GM23338 (cell line): ENCODE data around the gene NHLH1.

Experiments used
- CREB1 ChIP-seq: fragments of 250-450 bp; sonication (Bioruptor Pico); IDR thresholded peaks from 2 replicates; pipeline ENCODE4 v1.5.0; 2020; ENCODE audit warnings: low read depth, mild to moderate bottlenecking, moderate library complexity
- EZH2 ChIP-seq: fragments of 200-600 bp; sonication (generic); IDR thresholded peaks from one replicate; pipeline ENCODE4 v1.8.0; 2017; ENCODE audit warnings: antibody characterized with exemption, mild to moderate bottlenecking, low read depth; ENCODE audit not compliant: unreplicated experiment
- EZH2phosphoT487 ChIP-seq: fragments of 200-600 bp; sonication (generic); IDR thresholded peaks from one replicate; pipeline ENCODE4 v1.8.1; 2018; ENCODE audit warnings: antibody characterized with exemption; ENCODE audit not compliant: unreplicated experiment
- JUNB ChIP-seq: IDR thresholded peaks from one replicate; pipeline ENCODE4 v1.6.1; 2016; ENCODE audit warnings: antibody characterized with exemption; ENCODE audit not compliant: unreplicated experiment
- NANOG ChIP-seq: IDR thresholded peaks from 2 replicates; pipeline ENCODE4 v1.6.1; 2016; ENCODE audit warnings: antibody characterized with exemption, borderline replicate concordance
- POLR2AphosphoS5 ChIP-seq: IDR thresholded peaks from 2 replicates; pipeline ENCODE4 v1.6.1; 2016; ENCODE audit warnings: antibody characterized with exemption, low read depth
- STAT1 ChIP-seq: IDR thresholded peaks from one replicate; pipeline ENCODE4 v1.6.1; 2016; ENCODE audit warnings: antibody characterized with exemption; ENCODE audit not compliant: unreplicated experiment
- ZNF114 ChIP-seq: fragments of 250-450 bp; sonication (Bioruptor Pico); IDR thresholded peaks from 2 replicates; pipeline ENCODE4 v1.5.0; 2020; ENCODE audit warnings: mild to moderate bottlenecking, moderate library complexity
- ZNF331 ChIP-seq: fragments of 250-450 bp; sonication (Bioruptor Pico); IDR thresholded peaks from 2 replicates; pipeline ENCODE4 v1.5.0; 2020; ENCODE audit warnings: low read depth, mild to moderate bottlenecking, moderate library complexity
- TF ChIP-seq, protein P1 (sequence below), 2 experiments: fragments of 200-600 bp in 1 of 2; sonication (generic) in 1 of 2; conservative IDR thresholded peaks; 2 replicates each; pipeline versions ENCODE4 v1.5.1 to v1.6.1; 2016 to 2017; ENCODE audit warnings: antibody characterized with exemption in 2 of 2, low read depth in 2 of 2, mild to moderate bottlenecking in 2 of 2, moderate library complexity in 1 of 2
- TF ChIP-seq, protein P2 (sequence below): IDR thresholded peaks from one replicate; pipeline ENCODE4 v1.6.1; 2018; ENCODE audit warnings: antibody characterized with exemption; ENCODE audit not compliant: unreplicated experiment
- TF ChIP-seq, protein P3 (sequence below): IDR thresholded peaks from 2 replicates; pipeline ENCODE4 v1.6.1; 2016; ENCODE audit warnings: antibody characterized with exemption
- TF ChIP-seq, protein P4 (sequence below): fragments of 250-450 bp; sonication (Bioruptor Pico); IDR thresholded peaks from 2 replicates; pipeline ENCODE4 v1.5.0; 2020; ENCODE audit warnings: mild to moderate bottlenecking, moderate library complexity

DNA sequence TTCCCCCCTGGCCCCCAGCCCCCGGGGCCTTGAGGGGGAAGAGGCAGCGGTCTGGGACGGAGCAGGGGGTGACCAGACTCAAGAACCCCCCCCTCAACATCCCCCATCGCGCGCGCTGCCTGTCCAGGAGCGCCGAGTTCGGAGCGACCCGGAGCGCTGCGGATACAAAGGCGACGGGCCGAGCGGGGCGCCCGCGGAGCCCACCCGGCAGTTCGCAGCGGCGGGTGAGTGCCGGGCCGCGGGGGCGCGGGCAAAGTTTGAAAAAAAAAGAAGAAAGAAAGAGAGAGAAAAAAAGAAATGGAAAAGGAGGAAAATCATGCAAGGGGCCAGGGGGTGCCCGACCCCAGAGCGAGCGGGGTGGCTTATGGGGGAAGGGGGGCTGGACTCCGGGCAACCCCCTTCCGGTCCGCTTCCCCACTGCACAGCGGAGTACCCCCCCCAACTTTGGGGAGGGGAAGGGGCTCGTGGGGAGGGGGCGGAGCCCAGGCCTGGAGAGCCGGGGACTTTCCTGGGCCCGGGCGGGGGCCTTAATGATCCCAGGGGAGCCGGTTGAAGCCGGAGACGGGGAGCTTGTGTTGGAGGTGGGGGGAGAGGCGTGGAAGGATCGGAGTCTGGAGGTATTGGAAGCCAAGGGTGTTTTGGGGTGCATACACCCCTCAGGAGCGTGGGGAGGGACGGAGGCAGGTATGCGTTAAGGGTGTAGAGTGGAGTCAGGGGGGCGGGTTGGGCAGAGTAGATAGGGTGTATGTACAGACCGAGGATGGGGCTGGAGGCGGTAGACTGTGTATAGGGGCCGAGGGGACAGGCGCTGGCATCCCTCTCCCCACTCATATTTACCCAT lies 34.0 kb downstream of the NHLH1 start:
- no peak for TF ChIP-seq EZH2phosphoT487
- TF ChIP-seq, protein P1, sequence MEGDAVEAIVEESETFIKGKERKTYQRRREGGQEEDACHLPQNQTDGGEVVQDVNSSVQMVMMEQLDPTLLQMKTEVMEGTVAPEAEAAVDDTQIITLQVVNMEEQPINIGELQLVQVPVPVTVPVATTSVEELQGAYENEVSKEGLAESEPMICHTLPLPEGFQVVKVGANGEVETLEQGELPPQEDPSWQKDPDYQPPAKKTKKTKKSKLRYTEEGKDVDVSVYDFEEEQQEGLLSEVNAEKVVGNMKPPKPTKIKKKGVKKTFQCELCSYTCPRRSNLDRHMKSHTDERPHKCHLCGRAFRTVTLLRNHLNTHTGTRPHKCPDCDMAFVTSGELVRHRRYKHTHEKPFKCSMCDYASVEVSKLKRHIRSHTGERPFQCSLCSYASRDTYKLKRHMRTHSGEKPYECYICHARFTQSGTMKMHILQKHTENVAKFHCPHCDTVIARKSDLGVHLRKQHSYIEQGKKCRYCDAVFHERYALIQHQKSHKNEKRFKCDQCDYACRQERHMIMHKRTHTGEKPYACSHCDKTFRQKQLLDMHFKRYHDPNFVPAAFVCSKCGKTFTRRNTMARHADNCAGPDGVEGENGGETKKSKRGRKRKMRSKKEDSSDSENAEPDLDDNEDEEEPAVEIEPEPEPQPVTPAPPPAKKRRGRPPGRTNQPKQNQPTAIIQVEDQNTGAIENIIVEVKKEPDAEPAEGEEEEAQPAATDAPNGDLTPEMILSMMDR (conservative IDR thresholded peaks at IDR 0.05; ENCODE audit: low read depth in 2 of 2), result no peak
- no peak for TF ChIP-seq EZH2
- TF ChIP-seq CREB1, result no peak
- TF ChIP-seq, protein P2, sequence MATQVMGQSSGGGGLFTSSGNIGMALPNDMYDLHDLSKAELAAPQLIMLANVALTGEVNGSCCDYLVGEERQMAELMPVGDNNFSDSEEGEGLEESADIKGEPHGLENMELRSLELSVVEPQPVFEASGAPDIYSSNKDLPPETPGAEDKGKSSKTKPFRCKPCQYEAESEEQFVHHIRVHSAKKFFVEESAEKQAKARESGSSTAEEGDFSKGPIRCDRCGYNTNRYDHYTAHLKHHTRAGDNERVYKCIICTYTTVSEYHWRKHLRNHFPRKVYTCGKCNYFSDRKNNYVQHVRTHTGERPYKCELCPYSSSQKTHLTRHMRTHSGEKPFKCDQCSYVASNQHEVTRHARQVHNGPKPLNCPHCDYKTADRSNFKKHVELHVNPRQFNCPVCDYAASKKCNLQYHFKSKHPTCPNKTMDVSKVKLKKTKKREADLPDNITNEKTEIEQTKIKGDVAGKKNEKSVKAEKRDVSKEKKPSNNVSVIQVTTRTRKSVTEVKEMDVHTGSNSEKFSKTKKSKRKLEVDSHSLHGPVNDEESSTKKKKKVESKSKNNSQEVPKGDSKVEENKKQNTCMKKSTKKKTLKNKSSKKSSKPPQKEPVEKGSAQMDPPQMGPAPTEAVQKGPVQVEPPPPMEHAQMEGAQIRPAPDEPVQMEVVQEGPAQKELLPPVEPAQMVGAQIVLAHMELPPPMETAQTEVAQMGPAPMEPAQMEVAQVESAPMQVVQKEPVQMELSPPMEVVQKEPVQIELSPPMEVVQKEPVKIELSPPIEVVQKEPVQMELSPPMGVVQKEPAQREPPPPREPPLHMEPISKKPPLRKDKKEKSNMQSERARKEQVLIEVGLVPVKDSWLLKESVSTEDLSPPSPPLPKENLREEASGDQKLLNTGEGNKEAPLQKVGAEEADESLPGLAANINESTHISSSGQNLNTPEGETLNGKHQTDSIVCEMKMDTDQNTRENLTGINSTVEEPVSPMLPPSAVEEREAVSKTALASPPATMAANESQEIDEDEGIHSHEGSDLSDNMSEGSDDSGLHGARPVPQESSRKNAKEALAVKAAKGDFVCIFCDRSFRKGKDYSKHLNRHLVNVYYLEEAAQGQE, result no peak
- no peak for TF ChIP-seq POLR2AphosphoS5
- TF ChIP-seq NANOG, result no peak
- TF ChIP-seq, protein P3, sequence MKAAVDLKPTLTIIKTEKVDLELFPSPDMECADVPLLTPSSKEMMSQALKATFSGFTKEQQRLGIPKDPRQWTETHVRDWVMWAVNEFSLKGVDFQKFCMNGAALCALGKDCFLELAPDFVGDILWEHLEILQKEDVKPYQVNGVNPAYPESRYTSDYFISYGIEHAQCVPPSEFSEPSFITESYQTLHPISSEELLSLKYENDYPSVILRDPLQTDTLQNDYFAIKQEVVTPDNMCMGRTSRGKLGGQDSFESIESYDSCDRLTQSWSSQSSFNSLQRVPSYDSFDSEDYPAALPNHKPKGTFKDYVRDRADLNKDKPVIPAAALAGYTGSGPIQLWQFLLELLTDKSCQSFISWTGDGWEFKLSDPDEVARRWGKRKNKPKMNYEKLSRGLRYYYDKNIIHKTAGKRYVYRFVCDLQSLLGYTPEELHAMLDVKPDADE, result no peak; the same call in 1 of the 2 replicates
- TF ChIP-seq ZNF331 (CRISPR knock-in tag), result no peak
- TF ChIP-seq JUNB, result no peak
- TF ChIP-seq, protein P4, sequence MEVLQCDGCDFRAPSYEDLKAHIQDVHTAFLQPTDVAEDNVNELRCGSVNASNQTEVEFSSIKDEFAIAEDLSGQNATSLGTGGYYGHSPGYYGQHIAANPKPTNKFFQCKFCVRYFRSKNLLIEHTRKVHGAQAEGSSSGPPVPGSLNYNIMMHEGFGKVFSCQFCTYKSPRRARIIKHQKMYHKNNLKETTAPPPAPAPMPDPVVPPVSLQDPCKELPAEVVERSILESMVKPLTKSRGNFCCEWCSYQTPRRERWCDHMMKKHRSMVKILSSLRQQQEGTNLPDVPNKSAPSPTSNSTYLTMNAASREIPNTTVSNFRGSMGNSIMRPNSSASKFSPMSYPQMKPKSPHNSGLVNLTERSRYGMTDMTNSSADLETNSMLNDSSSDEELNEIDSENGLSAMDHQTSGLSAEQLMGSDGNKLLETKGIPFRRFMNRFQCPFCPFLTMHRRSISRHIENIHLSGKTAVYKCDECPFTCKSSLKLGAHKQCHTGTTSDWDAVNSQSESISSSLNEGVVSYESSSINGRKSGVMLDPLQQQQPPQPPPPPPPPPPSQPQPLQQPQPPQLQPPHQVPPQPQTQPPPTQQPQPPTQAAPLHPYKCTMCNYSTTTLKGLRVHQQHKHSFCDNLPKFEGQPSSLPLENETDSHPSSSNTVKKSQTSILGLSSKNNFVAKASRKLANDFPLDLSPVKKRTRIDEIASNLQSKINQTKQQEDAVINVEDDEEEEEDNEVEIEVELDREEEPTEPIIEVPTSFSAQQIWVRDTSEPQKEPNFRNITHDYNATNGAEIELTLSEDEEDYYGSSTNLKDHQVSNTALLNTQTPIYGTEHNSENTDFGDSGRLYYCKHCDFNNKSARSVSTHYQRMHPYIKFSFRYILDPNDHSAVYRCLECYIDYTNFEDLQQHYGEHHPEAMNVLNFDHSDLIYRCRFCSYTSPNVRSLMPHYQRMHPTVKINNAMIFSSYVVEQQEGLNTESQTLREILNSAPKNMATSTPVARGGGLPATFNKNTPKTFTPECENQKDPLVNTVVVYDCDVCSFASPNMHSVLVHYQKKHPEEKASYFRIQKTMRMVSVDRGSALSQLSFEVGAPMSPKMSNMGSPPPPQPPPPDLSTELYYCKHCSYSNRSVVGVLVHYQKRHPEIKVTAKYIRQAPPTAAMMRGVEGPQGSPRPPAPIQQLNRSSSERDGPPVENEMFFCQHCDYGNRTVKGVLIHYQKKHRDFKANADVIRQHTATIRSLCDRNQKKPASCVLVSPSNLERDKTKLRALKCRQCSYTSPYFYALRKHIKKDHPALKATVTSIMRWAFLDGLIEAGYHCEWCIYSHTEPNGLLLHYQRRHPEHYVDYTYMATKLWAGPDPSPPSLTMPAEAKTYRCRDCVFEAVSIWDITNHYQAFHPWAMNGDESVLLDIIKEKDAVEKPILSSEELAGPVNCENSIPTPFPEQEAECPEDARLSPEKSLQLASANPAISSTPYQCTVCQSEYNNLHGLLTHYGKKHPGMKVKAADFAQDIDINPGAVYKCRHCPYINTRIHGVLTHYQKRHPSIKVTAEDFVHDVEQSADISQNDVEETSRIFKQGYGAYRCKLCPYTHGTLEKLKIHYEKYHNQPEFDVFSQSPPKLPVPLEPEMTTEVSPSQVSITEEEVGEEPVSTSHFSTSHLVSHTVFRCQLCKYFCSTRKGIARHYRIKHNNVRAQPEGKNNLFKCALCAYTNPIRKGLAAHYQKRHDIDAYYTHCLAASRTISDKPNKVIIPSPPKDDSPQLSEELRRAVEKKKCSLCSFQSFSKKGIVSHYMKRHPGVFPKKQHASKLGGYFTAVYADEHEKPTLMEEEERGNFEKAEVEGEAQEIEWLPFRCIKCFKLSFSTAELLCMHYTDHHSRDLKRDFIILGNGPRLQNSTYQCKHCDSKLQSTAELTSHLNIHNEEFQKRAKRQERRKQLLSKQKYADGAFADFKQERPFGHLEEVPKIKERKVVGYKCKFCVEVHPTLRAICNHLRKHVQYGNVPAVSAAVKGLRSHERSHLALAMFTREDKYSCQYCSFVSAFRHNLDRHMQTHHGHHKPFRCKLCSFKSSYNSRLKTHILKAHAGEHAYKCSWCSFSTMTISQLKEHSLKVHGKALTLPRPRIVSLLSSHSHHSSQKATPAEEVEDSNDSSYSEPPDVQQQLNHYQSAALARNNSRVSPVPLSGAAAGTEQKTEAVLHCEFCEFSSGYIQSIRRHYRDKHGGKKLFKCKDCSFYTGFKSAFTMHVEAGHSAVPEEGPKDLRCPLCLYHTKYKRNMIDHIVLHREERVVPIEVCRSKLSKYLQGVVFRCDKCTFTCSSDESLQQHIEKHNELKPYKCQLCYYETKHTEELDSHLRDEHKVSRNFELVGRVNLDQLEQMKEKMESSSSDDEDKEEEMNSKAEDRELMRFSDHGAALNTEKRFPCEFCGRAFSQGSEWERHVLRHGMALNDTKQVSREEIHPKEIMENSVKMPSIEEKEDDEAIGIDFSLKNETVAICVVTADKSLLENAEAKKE (CRISPR knock-in tag), result no peak
- TF ChIP-seq STAT1, result no peak
- no peak for TF ChIP-seq ZNF114
